ENCODE data around the gene CCNI2.
A peak's percentile ranks its signal among the peaks of the same experiment; 100 is the strongest.

Gene CCNI2, protein sequence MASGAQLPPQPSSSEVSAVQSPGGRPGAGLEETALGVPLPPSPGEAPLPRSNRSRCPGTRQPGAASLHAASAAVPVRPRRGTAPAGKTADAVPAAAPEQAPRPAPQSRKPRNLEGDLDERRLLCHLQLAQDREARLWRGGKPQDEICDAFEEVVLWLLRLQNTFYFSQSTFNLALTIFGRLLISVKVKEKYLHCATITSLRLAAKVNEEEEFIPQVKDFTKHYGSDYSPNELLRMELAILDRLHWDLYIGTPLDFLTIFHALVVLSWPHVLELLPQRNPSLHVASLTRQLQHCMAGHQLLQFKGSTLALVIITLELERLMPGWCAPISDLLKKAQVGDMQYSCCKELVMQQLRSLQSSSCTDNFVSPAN

DNA sequence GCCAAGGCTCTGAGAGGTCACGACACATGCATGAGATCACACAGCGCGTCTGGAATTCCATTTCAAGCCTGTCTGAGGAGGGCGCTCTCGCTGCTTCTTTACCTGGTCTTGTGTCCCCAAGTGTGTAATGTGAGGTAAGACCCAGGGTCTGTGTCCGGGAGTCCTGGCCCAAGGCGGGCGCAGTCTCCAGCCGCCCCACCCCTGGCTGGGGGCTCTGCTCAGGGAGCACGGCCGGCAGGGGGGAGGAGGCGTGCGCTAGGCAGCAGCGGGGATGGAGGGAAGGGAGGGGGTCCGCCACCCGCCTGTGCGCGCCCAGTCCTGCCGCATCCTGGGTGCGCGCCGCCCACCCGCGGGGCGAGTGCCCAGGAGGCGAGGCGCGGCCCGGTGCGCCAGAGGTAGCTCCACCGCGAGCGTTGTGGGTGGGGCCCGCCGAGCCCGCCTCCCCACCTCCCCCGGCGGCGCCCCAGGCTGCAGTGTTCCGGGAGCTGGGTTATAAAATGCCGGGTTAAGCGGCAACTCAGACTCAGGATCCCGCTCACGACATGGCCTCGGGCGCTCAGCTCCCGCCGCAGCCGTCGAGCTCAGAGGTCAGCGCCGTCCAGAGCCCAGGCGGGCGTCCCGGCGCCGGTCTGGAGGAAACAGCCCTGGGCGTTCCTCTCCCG is at the start of gene CCNI2:
TSS of gene CCNI2 (plus strand) at position 473 of the 662 bp plus-strand sequence. CDS start at position 543, 70 bp downstream.
- DNase-seq = peak; percentile 62

- DNase-seq = no peak
These were observed 42.4 kb upstream of the CCNI2 start for GRCh38 chr5:132704875-132705274.

DNA sequence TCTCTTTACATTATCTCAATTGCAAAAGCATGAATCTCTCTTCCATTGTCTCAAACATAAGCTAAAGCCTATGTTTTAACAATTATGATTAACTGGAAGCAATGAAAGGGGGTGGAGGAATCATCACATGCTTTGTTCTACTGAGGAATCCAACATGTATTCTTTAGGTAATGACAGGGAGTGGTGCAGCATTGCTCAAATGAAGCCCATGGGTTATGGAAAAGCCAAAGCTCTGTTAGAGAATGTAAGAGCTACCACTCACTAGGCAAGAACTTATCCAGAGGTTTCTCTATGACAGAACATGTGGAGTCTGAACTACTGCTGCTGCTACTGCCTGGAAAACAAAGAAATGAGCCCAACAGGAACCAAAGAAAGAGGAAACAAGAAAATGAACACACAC is 38.6 kb upstream of the CCNI2 start:
- DNase-seq = no peak

GRCh38 chr5:132714456-132715307 is 32.5 kb upstream of the CCNI2 start:
- DNase-seq = no peak

DNA sequence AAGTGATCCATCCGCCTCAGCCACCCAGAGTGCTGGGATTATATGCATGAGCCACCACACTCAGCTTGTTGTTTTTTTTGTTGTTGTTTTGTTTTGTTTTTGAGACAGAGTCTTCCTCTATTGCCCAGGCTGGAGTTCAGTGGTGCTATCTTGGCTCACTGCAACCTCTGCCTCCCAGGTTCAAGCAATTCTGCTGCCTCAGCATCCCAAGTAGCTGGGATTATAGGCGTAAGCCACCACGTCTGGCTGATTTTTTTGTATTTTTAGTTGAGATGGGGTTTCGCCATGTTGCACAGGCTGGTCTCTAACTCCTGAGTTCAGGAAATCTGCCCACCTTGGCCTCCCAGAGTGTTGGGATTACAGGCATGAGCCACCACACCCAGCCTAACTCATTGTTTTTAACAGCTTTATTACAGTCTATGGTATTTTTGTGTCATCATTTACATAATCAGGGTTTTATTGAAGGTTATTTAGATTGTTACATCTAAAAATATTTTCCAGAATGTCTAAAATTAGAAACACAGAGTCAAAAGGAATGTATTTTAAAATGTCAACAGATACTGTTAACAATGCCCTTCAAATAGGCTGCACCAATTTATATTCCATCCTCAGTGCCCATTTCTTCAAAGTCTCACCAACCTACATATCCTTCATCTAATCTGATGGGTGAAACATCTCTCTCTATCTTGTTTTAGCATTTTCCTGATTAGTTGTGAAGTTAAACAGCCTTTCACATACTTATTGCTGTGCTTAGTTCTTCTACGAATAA is 28.5 kb upstream of the CCNI2 start:
- no peak for DNase-seq

- no peak for DNase-seq
These were observed 21.5 kb upstream of the CCNI2 start for GRCh38 chr5:132725745-132726144.

DNA sequence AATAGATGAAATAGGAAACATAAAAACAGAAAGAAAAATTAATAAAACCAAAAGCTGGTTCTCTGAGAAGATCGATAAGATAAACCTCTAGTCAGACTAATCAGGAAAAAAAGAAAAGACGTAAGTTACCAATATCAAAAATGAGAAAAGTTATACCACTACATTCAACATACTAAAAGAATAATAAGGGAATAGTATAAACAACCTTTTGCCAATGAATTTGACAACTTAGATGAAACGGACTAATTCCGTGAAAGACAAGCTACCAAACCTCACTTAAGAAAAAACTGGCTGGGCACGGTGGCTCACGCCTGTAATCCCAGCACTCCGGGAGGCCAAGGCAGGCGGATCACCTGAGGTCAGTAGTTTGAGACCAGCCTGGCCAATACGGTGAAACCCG is 17.3 kb upstream of the CCNI2 start:
- no peak for DNase-seq

- no peak for DNase-seq
These were observed 13.6 kb upstream of the CCNI2 start for GRCh38 chr5:132733499-132734148.

- DNase-seq = no peak
These were observed 12.5 kb upstream of the CCNI2 start for GRCh38 chr5:132734687-132735086.

DNA sequence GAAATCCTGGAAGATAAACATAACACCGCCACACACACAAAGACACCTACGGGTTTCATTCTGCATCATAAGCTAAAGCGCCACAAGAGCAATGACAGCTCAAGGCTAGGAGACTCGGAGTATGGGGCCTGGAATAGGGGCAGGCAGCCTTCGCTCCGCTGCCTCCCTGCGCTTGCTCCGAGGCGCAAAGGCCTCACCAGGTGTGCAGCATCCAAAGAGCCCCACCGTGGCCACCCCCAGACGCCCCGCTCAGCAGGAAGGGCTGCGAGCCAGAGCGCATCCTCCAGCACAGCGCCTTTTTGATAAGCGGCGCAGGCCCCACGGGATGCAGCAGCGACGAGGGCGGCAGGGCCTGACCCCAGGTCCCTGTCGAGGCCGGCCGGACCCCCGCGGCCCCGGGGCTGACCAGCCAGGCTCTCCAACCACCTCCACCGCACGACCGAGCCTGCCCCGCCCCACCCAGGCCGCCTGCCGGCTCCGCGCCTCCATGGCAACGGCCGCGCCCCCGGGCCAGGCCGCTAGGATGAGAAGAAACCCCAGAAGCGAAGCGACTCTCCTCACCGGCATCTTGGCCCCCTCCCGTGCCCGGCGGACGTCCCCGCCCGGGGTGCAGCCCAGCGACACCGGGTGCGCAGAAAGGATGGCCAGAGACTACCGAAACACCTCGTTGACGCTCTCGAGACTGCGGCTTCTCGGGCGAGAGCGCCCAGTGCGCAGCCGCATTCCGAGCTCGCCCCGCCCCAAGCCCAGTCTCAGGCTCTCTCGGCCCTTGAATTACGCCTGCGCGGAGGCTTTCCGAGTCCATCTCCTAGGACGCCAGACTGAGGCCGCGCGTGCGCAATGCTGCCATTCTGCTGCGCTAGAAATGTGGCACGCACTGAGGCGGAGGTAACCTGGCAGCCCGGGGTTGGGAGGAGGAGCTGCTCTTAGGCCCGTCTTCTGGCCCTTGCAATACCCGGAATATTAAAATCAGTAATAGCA is 10.1 kb upstream of the CCNI2 start, which contains the start of gene KIF3A:
TSS of gene KIF3A (minus strand) at position 694 of the 981 bp plus-strand sequence. CDS start at position 567, 127 bp downstream.
- peak; percentile 99 for DNase-seq

DNA sequence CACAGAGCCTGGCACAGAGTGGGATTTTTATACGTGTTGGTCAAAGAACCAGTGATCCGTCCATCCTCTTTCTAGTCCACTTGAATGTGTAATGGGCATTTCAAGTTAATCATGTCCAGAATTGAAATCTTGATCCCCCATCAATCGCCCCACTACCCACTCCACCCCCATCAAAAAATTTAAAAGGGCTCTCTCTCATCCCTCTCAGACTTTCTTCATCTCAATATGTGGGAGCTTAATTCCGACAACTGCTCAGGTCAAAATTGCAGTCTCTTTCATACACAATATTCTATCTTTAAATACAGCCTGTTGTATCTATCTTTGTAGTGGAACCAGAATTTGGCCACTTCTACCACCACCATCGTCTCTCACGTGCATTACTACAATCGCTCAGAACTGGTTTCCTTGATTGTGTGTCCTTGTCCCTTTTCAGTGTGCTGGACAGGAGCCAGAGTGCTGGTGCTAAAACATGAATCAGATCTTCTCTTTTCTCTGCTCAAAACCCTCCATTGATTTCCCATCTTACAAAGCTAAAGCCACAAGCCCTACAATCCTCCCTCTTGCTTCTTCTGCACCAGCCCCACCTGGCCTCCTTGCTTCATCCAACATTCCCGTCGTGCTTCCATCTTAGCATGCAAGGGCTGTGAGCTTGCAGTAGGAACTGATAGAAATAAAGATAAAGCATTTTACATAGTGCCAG is 9.1 kb upstream of the CCNI2 start:
- DNase-seq = no peak

DNA sequence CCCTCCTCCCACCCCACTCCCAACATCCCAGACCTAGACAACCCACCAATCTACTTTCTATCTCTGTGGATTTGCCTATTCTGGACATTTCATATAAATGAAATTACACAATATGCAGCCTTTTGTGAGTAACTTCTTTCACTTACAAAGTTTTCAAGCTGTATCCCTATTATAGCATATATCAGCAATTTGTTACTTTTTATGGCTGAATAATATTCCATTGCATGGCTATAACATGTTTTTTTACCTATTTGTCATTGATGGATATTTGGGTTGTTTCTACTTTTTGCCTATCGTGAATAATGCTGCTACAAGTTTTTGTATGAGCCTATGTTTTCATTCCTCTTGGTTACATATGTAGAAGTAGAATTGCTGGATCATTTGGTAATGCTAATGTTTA is 8.0 kb upstream of the CCNI2 start:
- no peak for DNase-seq

DNA sequence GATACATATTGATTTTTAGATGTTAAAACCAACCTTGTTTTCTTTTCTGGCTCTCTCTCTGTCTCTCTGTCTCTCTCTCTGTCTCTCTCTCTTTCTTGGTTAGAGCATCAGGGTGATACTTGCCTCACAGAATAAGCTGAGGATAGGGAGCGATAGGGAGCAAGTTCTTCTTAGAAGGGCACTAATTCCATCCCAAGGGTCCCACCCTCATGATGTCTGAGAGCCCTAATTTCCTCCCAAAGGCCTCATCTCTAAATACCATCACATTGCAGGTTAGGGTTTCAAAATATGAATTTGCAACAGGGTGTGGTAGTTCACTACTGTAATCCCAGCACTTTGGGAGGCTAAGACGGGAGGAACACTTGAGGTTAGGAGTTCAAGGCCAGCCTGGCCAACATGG is 5.1 kb upstream of the CCNI2 start:
- no peak for DNase-seq

- DNase-seq = no peak
These were observed 4.6 kb upstream of the CCNI2 start for GRCh38 chr5:132742626-132743025.

GRCh38 chr5:132744659-132745058 is 2.6 kb upstream of the CCNI2 start:
- no peak for DNase-seq

GRCh38 chr5:132746592-132746953 is 653 bp upstream of the CCNI2 start:
- no peak for DNase-seq

GRCh38 chr5:132747616-132748440 is 602 bp downstream of the CCNI2 start:
- DNase-seq = peak; percentile 41

DNA sequence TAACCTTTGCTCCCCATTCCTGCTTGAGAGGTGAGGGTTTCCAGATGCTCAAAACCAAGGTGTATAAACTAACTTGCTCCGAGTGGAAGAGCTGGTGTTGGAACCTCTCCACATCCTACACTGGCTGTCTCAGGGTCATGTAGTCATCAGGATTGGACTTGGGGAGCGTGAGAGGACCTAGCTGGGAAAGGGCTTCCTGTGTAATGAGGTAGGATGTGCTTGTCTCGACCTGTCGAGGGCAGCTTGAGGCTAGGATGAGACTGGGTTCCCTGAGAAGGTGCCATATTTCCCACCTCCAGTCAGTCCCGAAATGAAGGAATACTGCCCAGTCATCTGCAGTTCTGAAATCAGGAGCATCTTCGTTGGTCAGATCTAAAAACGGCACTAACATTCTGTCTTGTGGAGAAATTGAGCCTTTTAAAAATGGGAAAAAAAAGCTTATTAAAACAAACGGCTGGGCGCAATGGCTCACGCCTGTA is 1.3 kb downstream of the CCNI2 start:
- DNase-seq = no peak

GRCh38 chr5:132749506-132749905 is 2.3 kb downstream of the CCNI2 start:
- DNase-seq = no peak

Data from stimulated activated CD4-positive, alpha-beta T cell treated with anti-CD3 and anti-CD28 coated beads, Interleukin-4, amount 100 ng/mL, for 24 hours (primary cell).